IMR-90 (cell line): Measurements from ENCODE around the gene CLEC2D. TPM values are rescaled to one million over a fixed set of nuclear protein-coding genes. Genes with fewer than 3 reads are reported as not detected.

Experiments
- ATAC-seq: fragments of 200-7000 bp; cut with Tn5 transposase; 2 replicates; pipeline ENCODE4 v1.9.1; 2020; ENCODE audit warnings: low read depth, mild to moderate bottlenecking, moderate library complexity
- BruUV-seq: library from RNA; stranded (reverse); fragments of 400-500 nt; replicated peaks from 2 replicates; lab custom pipeline; 2021; lab: Mats Ljungman, UMichigan
- CTCF ChIA-PET: fragments of 300-600 bp; formaldehyde crosslinking; extraction: SDS; loops from one replicate; lab custom pipeline; 2021; ENCODE audit warnings: antibody characterized with exemption; lab: Yijun Ruan, JAX
- POLR2A ChIA-PET: fragments of 300-600 bp; sonication (Branson Sonifier 250); formaldehyde crosslinking; loops from one replicate; lab custom pipeline; 2022; ENCODE audit warnings: antibody characterized with exemption; ENCODE audit not compliant: unreplicated experiment; lab: Charles Lee
- DNase-seq: peaks from one replicate; pipeline ENCODE4 v3.0.0; 2013
- H2AFZ ChIP-seq: replicated peaks from 2 replicates; pipeline ENCODE3; 2013; ENCODE audit warnings: low read length, mild to moderate bottlenecking; ENCODE audit not compliant: poor library complexity
- H2AK5ac ChIP-seq: 2 replicates; pipeline ENCODE4 v1.6.1; 2013; ENCODE audit warnings: low read depth, low read length, inconsistent platforms
- H2AK9ac ChIP-seq: replicated peaks from 2 replicates; pipeline ENCODE3; 2013; ENCODE audit warnings: mild to moderate bottlenecking, low read depth, low read length, moderate library complexity; ENCODE audit not compliant: poor library complexity
- H2BK120ac ChIP-seq: 2 replicates; pipeline ENCODE4 v1.6.1; 2013; ENCODE audit warnings: low read depth, low read length, inconsistent platforms
- H2BK15ac ChIP-seq: 3 replicates; pipeline ENCODE4 v1.6.1; 2013; ENCODE audit warnings: low read depth, low read length, inconsistent platforms
- H2BK20ac ChIP-seq: 2 replicates; pipeline ENCODE4 v1.6.1; 2013; ENCODE audit warnings: low read depth, mild to moderate bottlenecking, inconsistent platforms, low read length, moderate library complexity
- H2BK5ac ChIP-seq: 2 replicates; pipeline ENCODE4 v1.6.1; 2013; ENCODE audit warnings: mild to moderate bottlenecking, low read depth, low read length, inconsistent platforms; ENCODE audit not compliant: poor library complexity, severe bottlenecking
- H3K14ac ChIP-seq: replicated peaks from 2 replicates; pipeline ENCODE4 v1.6.1; 2013; ENCODE audit warnings: low read depth, low read length, inconsistent platforms
- H3K18ac ChIP-seq: 2 replicates; pipeline ENCODE4 v1.6.1; 2013; ENCODE audit warnings: low read depth, low read length, control low read depth
- H3K23ac ChIP-seq: 2 replicates; pipeline ENCODE4 v1.6.1; 2013; ENCODE audit warnings: low read depth, low read length, inconsistent platforms
- H3K27ac ChIP-seq: 2 replicates; pipeline ENCODE4 v1.5.1; 2013; ENCODE audit warnings: mild to moderate bottlenecking, control low read depth, low read length; ENCODE audit not compliant: insufficient read depth
- H3K27me3 ChIP-seq: 2 replicates; pipeline ENCODE4 v1.6.1; 2013; ENCODE audit warnings: low read length; ENCODE audit not compliant: control insufficient read depth, insufficient read depth
- H3K36me3 ChIP-seq: 2 replicates; pipeline ENCODE4 v1.6.1; 2013; ENCODE audit warnings: low read length, mixed read lengths; ENCODE audit not compliant: control insufficient read depth, insufficient read depth
- H3K4ac ChIP-seq: 2 replicates; pipeline ENCODE4 v1.6.1; 2013; ENCODE audit warnings: low read depth, low read length, inconsistent platforms
- H3K4me1 ChIP-seq: 2 replicates; pipeline ENCODE4 v1.6.1; 2013; ENCODE audit warnings: low read length, mixed read lengths; ENCODE audit not compliant: control insufficient read depth, insufficient read depth
- H3K4me2 ChIP-seq: 2 replicates; pipeline ENCODE4 v1.6.1; 2013; ENCODE audit warnings: low read depth, mild to moderate bottlenecking, control low read depth, low read length, moderate library complexity
- H3K4me3 ChIP-seq: 2 replicates; pipeline ENCODE4 v1.5.1; 2013; ENCODE audit warnings: low read depth, mild to moderate bottlenecking, control low read depth, low read length, moderate library complexity; ENCODE audit not compliant: insufficient read depth
- H3K56ac ChIP-seq: 2 replicates; pipeline ENCODE4 v1.6.1; 2013; ENCODE audit warnings: low read length, inconsistent platforms; ENCODE audit not compliant: insufficient read depth; ENCODE audit errors: extremely low read depth
- H3K79me1 ChIP-seq, 2 experiments: 2 replicates each; pipeline ENCODE4 v1.6.1; 2013; ENCODE audit warnings: low read length in 2 of 2, inconsistent platforms in 1 of 2, low read depth in 1 of 2
- H3K9ac ChIP-seq: 2 replicates; pipeline ENCODE4 v1.6.1; 2013; ENCODE audit warnings: low read depth, low read length, control low read depth
- H3K9me1 ChIP-seq: 2 replicates; pipeline ENCODE4 v1.6.1; 2013; ENCODE audit warnings: low read length, inconsistent platforms; ENCODE audit not compliant: insufficient read depth
- H3K9me3 ChIP-seq: 2 replicates; pipeline ENCODE4 v1.6.1; 2013; ENCODE audit warnings: low read length; ENCODE audit not compliant: control insufficient read depth, insufficient read depth
- H4K20me1 ChIP-seq: 2 replicates; pipeline ENCODE4 v1.6.1; 2013; ENCODE audit warnings: low read length, inconsistent platforms; ENCODE audit not compliant: insufficient read depth
- H4K5ac ChIP-seq: 2 replicates; pipeline ENCODE4 v1.6.1; 2013; ENCODE audit warnings: mild to moderate bottlenecking, low read depth, low read length, control low read depth
- H4K8ac ChIP-seq, 2 experiments: 2 replicates each; pipeline ENCODE4 v1.6.1; 2013; ENCODE audit warnings: low read depth in 2 of 2, low read length in 2 of 2, control low read depth in 1 of 2, inconsistent platforms in 1 of 2
- H4K91ac ChIP-seq: 2 replicates; pipeline ENCODE4 v1.6.1; 2013; ENCODE audit warnings: low read depth, low read length, inconsistent platforms; ENCODE audit not compliant: insufficient read depth
- BHLHE40 ChIP-seq: fragments of 150-350 bp; IDR thresholded peaks from 2 replicates; pipeline ENCODE4 v1.6.1; 2016; ENCODE audit warnings: mild to moderate bottlenecking, low read depth, low read length
- CTCF ChIP-seq: conservative IDR thresholded peaks from 2 replicates; pipeline ENCODE4 v1.5.1; 2012; ENCODE audit warnings: mild to moderate bottlenecking, low read depth, low read length, improper control_type of control experiment
- ELK1 ChIP-seq: fragments of 150-350 bp; IDR thresholded peaks from 2 replicates; pipeline ENCODE4 v1.6.1; 2016; ENCODE audit warnings: low read depth, mild to moderate bottlenecking, low read length, moderate library complexity, borderline replicate concordance
- MAFK ChIP-seq: IDR thresholded peaks from 2 replicates; pipeline ENCODE4 v1.6.1; 2012; ENCODE audit warnings: low read depth, low read length, improper control_type of control experiment
- POLR2A ChIP-seq: IDR thresholded peaks from 2 replicates; pipeline ENCODE4 v1.6.1; 2012; ENCODE audit warnings: mild to moderate bottlenecking, low read depth, low read length
- RFX5 ChIP-seq: IDR thresholded peaks from 2 replicates; pipeline ENCODE4 v1.8.0; 2012; ENCODE audit warnings: low read depth, mild to moderate bottlenecking, low read length, moderate library complexity
- SMC3 ChIP-seq: fragments of 150-350 bp; IDR thresholded peaks from 2 replicates; pipeline ENCODE4 v1.6.1; 2016; ENCODE audit warnings: low read depth, mild to moderate bottlenecking, antibody characterized with exemption, low read length, moderate library complexity
- WGBS, 2 experiments: methylation state at CpG; one replicate each; pipeline versions ENCODE4 v1.1.5 to v1.1.7; 2013; ENCODE audit warnings: missing lambda C conversion rate in 2 of 2; ENCODE audit not compliant: insufficient read length in 1 of 2; ENCODE audit errors: extremely low coverage in 2 of 2; 5-methylcytosine and 5-hydroxymethylcytosine counted together
- dilution Hi-C: fragments of 300-500 bp; cut with HindIII; formaldehyde crosslinking; loops from one replicate; pipeline ENCODE4 v1.14.3; 2018; ENCODE audit warnings: low sequenced_read_pairs; ENCODE audit not compliant: unreplicated experiment
- in situ Hi-C: fragments of 300-500 bp; cut with MboI; formaldehyde crosslinking; loops from 3 replicates; pipeline ENCODE4 v1.14.3; 2019; ENCODE audit warnings: low sequenced_read_pairs, inconsistent platforms, mixed read lengths
- intact Hi-C: fragments of 100-400 bp; cut with micrococcal nuclease; formaldehyde crosslinking; loops from 2 replicates; pipeline ENCODE4 v1.10.0; 2022
- polyA plus RNA-seq, 3 experiments: library from polyadenylated mRNA; depleted of rRNA; stranded (reverse); fragments of >200 nt; gene quantifications; 2 replicates each; pipeline ENCODE4 v1.2.3, GENCODE V29; 2012; ENCODE audit warnings: low replicate concordance in 1 of 3
- total RNA-seq: library from RNA; depleted of rRNA; stranded (reverse); fragments of >200 nt; gene quantifications from 2 replicates; pipeline ENCODE4 v1.2.3, GENCODE V29; 2012

CLEC2D gene
- total and polyA plus RNA-seq, 2 of the 4 experiments (the other 2 are of a cell fraction), result 0.72 to 1.2 TPM

- TF ChIP-seq ELK1 (no peak), SMC3 (no peak), MAFK (no peak)
Measured at GRCh38 chr12:9636851-9637206, 32.7 kb upstream of the CLEC2D start (continued).

GRCh38 chr12:9640024-9640423 is 29.5 kb upstream of the CLEC2D start:
- no peaks in the 10 kb centered on the region for H3K9me1 ChIP-seq
- H3K18ac ChIP-seq, result no peak overlapping the region
- no peak overlapping the region for H2BK20ac ChIP-seq
- no peak overlapping the region for H4K91ac ChIP-seq
- no peak overlapping the region for H2AFZ ChIP-seq
- BruUV-seq, result no TSS peak
- H3K27ac ChIP-seq, result no peak overlapping the region
- H3K36me3 ChIP-seq, result no peaks in the 10 kb centered on the region
- TF ChIP-seq CTCF (no peak), RFX5 (no peak), POLR2A (no peak), BHLHE40 (no peak), MAFK (peak; percentile 56)
- no peak overlapping the region for H3K23ac ChIP-seq
- no CpG with 5 or more reads among the region's 2 CpGs for WGBS, 2 experiments
- H2BK15ac ChIP-seq, result no peak overlapping the region
- no peak overlapping the region for H3K56ac ChIP-seq
- no peak overlapping the region for H3K4me3 ChIP-seq
- H4K5ac ChIP-seq, result no peak overlapping the region
- CTCF ChIA-PET, result interaction anchor here (0.8 kb wide), 1 partner anchor 68 kb away, joined by 6 read pairs; no protein-coding TSS in a partner anchor
- H3K9ac ChIP-seq, result no peak overlapping the region
- H3K27me3 ChIP-seq, result peaks cover 1% of the 10 kb centered on the region; the same call in 1 of the 2 replicates
- H2BK5ac ChIP-seq, result no peak overlapping the region
- dilution Hi-C loops (no loop called here), intact Hi-C loops (no loop called here), in situ Hi-C loops (loop anchor here (25.0 kb wide), 1 partner anchor 303 kb away; no protein-coding TSS in a partner anchor)
- no peaks in the 10 kb centered on the region for H4K20me1 ChIP-seq
- no peaks in the 10 kb centered on the region; the same call in 1 of the 2 replicates for H3K9me3 ChIP-seq
- H3K79me1 ChIP-seq, result no peaks in the 10 kb centered on the region
- no peak overlapping the region for H3K4ac ChIP-seq
- DNase-seq (no peak), ATAC-seq (no peak)
- no peak overlapping the region for H3K14ac ChIP-seq
- POLR2A ChIA-PET, result no interaction called here
- H3K4me2 ChIP-seq, result no peak overlapping the region
- H2BK120ac ChIP-seq, result no peak overlapping the region
- no peak overlapping the region for H4K8ac ChIP-seq
- no peak overlapping the region for H2AK9ac ChIP-seq
- H2AK5ac ChIP-seq, result no peak overlapping the region
- no peaks in the 10 kb centered on the region for H3K4me1 ChIP-seq
